ENCODE results near the gene POLR1E. TPM values are rescaled to one million over a fixed set of nuclear protein-coding genes. Genes with fewer than 3 reads are reported as not detected.
"Not testable (repeated sequence)": the region's sequence is repeated elsewhere in the genome, so short reads cannot be mapped to it uniquely, and the experiment has no call there.

POLR1E gene
- total and polyA plus RNA-seq, 2 of the 8 experiments (the other 6 are each of a cell fraction or from before 2014, with no cell fraction given) = 16.0 to 40.0 TPM

DNA sequence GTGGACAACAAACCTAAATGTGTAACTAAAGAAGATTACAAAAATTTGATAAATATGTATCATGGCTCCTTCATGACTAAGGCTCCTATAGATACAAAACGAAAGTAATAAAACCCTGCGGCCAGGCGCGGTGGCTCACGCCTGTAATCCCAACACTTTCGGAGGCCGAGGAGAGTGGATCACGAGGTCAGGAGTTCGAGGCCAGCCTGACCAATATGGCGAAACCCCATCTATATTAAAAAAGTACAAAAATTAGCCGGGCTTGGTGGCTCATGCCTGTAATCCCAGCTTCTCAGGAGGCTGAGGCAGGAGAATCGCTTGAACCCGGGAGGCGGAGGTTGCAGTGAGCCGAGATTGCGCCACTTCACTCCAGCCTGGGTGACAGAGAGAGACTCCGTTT is 18.2 kb upstream of the POLR1E start:
- H3K4me3 ChIP-seq (ENCODE audit: extremely low read depth in 1 of 4, insufficient read depth in 2 of 4, low read depth in 3 of 4, low read length in 4 of 4); H2BK12ac ChIP-seq (ENCODE audit: low read depth, low read length); POLR2A ChIA-PET (ENCODE audit: partially characterized antibody); H3K23ac ChIP-seq (ENCODE audit: insufficient read length); H4K91ac ChIP-seq (replicated peaks; ENCODE audit: insufficient read length, low read length); H2BK120ac ChIP-seq (replicated peaks; ENCODE audit: low read depth, low read length); H2BK15ac ChIP-seq (ENCODE audit: low read length); H4K8ac ChIP-seq (ENCODE audit: extremely low read depth, insufficient read depth, low read length); H3K56ac ChIP-seq (replicated peaks; ENCODE audit: insufficient read length, low read depth, low read length); DNase-seq (ENCODE audit: low read depth in 1 of 2, low spot score in 2 of 2); CTCF ChIA-PET (ENCODE audit: partially characterized antibody); H3K27ac ChIP-seq (ENCODE audit: low read depth, low read length); H2AFZ ChIP-seq (ENCODE audit: low read length); H3K79me1 ChIP-seq (ENCODE audit: low read depth, low read length); H4K20me1 ChIP-seq (replicated peaks in 1 of 2; ENCODE audit: control insufficient read depth in 1 of 2, insufficient read depth in 2 of 2, low read length in 2 of 2); H3K23me2 ChIP-seq (ENCODE audit: low read depth, low read length); H3K4ac ChIP-seq (replicated peaks; ENCODE audit: insufficient read length, low read depth, low read length); FAIRE-seq; H4K5ac ChIP-seq (ENCODE audit: insufficient read length, low read depth, low read length); H3K9ac ChIP-seq (replicated peaks in 1 of 4; ENCODE audit: extremely low read depth in 1 of 4, low read depth in 3 of 4, low read length in 3 of 4); H2BK20ac ChIP-seq (ENCODE audit: low read length); H3K18ac ChIP-seq (ENCODE audit: extremely low read depth, low read length); H3K9me3 ChIP-seq (ENCODE audit: insufficient read depth in 2 of 2, low read depth in 1 of 2, low read length in 1 of 2); H2AK5ac ChIP-seq (ENCODE audit: low read depth, low read length); H3K14ac ChIP-seq (ENCODE audit: insufficient read length); H2BK5ac ChIP-seq (ENCODE audit: low read depth, low read length); H3K27me3 ChIP-seq (replicated peaks in 1 of 4; ENCODE audit: control insufficient read depth in 3 of 4, extremely low read depth in 1 of 4, insufficient read depth in 3 of 4, low read length in 3 of 4); H3K36me3 ChIP-seq (ENCODE audit: control insufficient read depth in 2 of 4, insufficient read depth in 4 of 4, low read length in 3 of 4): not testable (repeated sequence)
- 97% methylated on average over 16 of the region's 17 CpGs; no CpG with 5 or more reads in 1 of the 2 experiments for WGBS, 2 experiments (ENCODE audit: extremely low coverage in 1 of 2, insufficient coverage in 1 of 2, insufficient read length in 1 of 2, insufficient replicate concordance in 2 of 2, low coverage in 1 of 2, low lambda C conversion rate in 2 of 2, missing lambda C conversion rate in 1 of 2)
- H3K4me1 ChIP-seq (replicated peaks in 1 of 4; ENCODE audit: control insufficient read depth in 3 of 4, insufficient read depth in 4 of 4, low read length in 3 of 4) = peaks cover 2 to 17% (median 8%) of the 10 kb centered on the region in 4 experiments; a peak in 5 of 7 replicates
- H3K4me2 ChIP-seq (ENCODE audit: insufficient read depth in 1 of 2, low read depth in 2 of 2, low read length in 2 of 2) = peak overlapping the region in 1 of 2 experiments; percentile 88; a peak in 1 of 4 replicates
- H3K79me2 ChIP-seq (ENCODE audit: control insufficient read depth in 1 of 2, insufficient read depth in 2 of 2, low read length in 2 of 2) = peaks cover 14 to 20% of the 10 kb centered on the region in 2 experiments

All from H1 (cell line).